Measurements from ENCODE around the gene DOCK1.

The DOCK1 gene

GRCh38 chr10:127492607-127493250 is 587.5 kb downstream of the DOCK1 start:
- Mint-ChIP-seq H3K27me3 (ENCODE audit: low read depth, poor library complexity) (peaks cover 3% of the 10 kb centered on the region), H3K4me3 (no peak overlapping the region), H3K36me3 (ENCODE audit: low read depth) (no peaks in the 10 kb centered on the region), H3K4me1 (peaks cover 7% of the 10 kb centered on the region), H3K27ac (no peak overlapping the region), H3K9me3 (no peaks in the 10 kb centered on the region)
- no peak for DNase-seq
- TF ChIP-seq CTCF (IDR thresholded peaks at IDR 0.05) = no peak

GRCh38 chr10:127496035-127496434 is 590.8 kb downstream of the DOCK1 start:
- Mint-ChIP-seq H3K27me3 (ENCODE audit: low read depth, poor library complexity) (peaks cover 12% of the 10 kb centered on the region), H3K4me3 (no peak overlapping the region), H3K27ac (no peak overlapping the region), H3K4me1 (peaks cover 12% of the 10 kb centered on the region), H3K36me3 (ENCODE audit: low read depth) (no peaks in the 10 kb centered on the region), H3K9me3 (no peaks in the 10 kb centered on the region)
- TF ChIP-seq CTCF (IDR thresholded peaks at IDR 0.05) = no peak
- no peak for DNase-seq

- H3K27ac Mint-ChIP-seq = no peak overlapping the region
- DNase-seq = no peak
- H3K4me3 Mint-ChIP-seq = no peak overlapping the region
- H3K36me3 Mint-ChIP-seq (ENCODE audit: low read depth) = no peaks in the 10 kb centered on the region
- peaks cover 17% of the 10 kb centered on the region for H3K27me3 Mint-ChIP-seq (ENCODE audit: low read depth, poor library complexity)
- no peaks in the 10 kb centered on the region for H3K9me3 Mint-ChIP-seq
- peaks cover 12% of the 10 kb centered on the region for H3K4me1 Mint-ChIP-seq
- TF ChIP-seq CTCF (IDR thresholded peaks at IDR 0.05) = no peak
Observed at GRCh38 chr10:127497685-127498084, 592.5 kb downstream of the DOCK1 start.

DNA sequence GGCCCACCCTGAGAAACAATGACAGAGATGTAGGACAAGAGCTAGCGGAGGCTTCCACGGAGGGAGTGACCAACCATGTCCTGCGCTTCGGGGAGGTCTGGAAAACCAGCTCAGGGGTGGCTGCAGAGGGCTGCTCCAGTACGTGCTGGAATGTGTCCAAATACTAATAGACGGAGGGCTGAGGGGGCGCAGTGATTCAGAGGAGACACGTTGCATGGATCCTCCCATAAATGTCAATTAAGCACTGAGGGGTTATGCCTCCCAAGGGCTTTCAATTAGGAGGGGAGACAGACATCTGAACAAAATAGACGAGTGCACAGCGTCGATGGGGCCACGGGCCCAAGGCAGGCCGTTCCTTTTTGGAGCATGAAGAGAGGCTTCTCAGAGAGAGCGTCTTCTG is 592.9 kb downstream of the DOCK1 start:
- Mint-ChIP-seq H3K27me3 (ENCODE audit: low read depth, poor library complexity) (peaks cover 17% of the 10 kb centered on the region), H3K9me3 (no peaks in the 10 kb centered on the region), H3K4me1 (peaks cover 12% of the 10 kb centered on the region), H3K4me3 (no peak overlapping the region), H3K27ac (no peak overlapping the region), H3K36me3 (ENCODE audit: low read depth) (no peaks in the 10 kb centered on the region)
- no peak for TF ChIP-seq CTCF (IDR thresholded peaks at IDR 0.05)
- no peak for DNase-seq

- H3K27ac Mint-ChIP-seq = no peak overlapping the region
- no peak overlapping the region for H3K4me3 Mint-ChIP-seq
- peaks cover 12% of the 10 kb centered on the region for H3K4me1 Mint-ChIP-seq
- H3K9me3 Mint-ChIP-seq = no peaks in the 10 kb centered on the region
- no peaks in the 10 kb centered on the region for H3K36me3 Mint-ChIP-seq (ENCODE audit: low read depth)
- H3K27me3 Mint-ChIP-seq (ENCODE audit: low read depth, poor library complexity) = peaks cover 20% of the 10 kb centered on the region
- no peak for TF ChIP-seq CTCF (IDR thresholded peaks at IDR 0.05)
- DNase-seq = no peak
Observed at GRCh38 chr10:127500127-127500526, 594.9 kb downstream of the DOCK1 start.

Data from nephron progenitor cell (in vitro differentiated cells).